SK-N-MC (cell line): ENCODE measurements around the gene SH2D5.

ENCODE experiments used
- DNase-seq: peaks from one replicate; pipeline ENCODE4 v3.0.0-alpha.2; 2011; ENCODE audit warnings: low read depth, low spot score
- H3K27ac ChIP-seq: fragments of 200-600 bp; sonication (generic); 2 replicates; pipeline ENCODE4 v1.5.1; 2016; ENCODE audit warnings: mixed run types
- H3K36me3 ChIP-seq: fragments of 200-600 bp; sonication (generic); 2 replicates; pipeline ENCODE4 v1.6.1; 2017; ENCODE audit warnings: antibody characterized with exemption, low read length, mixed read lengths; ENCODE audit not compliant: insufficient read depth
- H3K4me3 ChIP-seq: fragments of 200-600 bp; sonication (generic); 2 replicates; pipeline ENCODE4 v1.5.1; 2016
- H3K9ac ChIP-seq: fragments of 200-600 bp; sonication (generic); 2 replicates; pipeline ENCODE4 v1.8.0; 2017; ENCODE audit warnings: mixed run types, mixed read lengths; ENCODE audit not compliant: insufficient read length
- H3K9me3 ChIP-seq: fragments of 200-600 bp; sonication (generic); 2 replicates; pipeline ENCODE4 v1.6.1; 2017; ENCODE audit warnings: low read depth, mild to moderate bottlenecking, antibody characterized with exemption, low read length, moderate library complexity, mixed read lengths
- EZH2 ChIP-seq: fragments of 200-600 bp; sonication (generic); IDR thresholded peaks from one replicate; pipeline ENCODE4 v1.6.1; 2017; ENCODE audit warnings: antibody characterized with exemption
- FOXP2 ChIP-seq: optimal IDR thresholded peaks from 2 replicates; pipeline ENCODE3; 2011; ENCODE audit warnings: mild to moderate bottlenecking, moderate library complexity; ENCODE audit not compliant: insufficient read depth; ENCODE audit errors: extremely low read length, control extremely low read depth
- POLR2AphosphoS5 ChIP-seq: IDR thresholded peaks from 2 replicates; pipeline ENCODE4 v1.6.1; 2012; ENCODE audit warnings: mild to moderate bottlenecking, low read depth, low read length, borderline replicate concordance

SH2D5 gene

DNA sequence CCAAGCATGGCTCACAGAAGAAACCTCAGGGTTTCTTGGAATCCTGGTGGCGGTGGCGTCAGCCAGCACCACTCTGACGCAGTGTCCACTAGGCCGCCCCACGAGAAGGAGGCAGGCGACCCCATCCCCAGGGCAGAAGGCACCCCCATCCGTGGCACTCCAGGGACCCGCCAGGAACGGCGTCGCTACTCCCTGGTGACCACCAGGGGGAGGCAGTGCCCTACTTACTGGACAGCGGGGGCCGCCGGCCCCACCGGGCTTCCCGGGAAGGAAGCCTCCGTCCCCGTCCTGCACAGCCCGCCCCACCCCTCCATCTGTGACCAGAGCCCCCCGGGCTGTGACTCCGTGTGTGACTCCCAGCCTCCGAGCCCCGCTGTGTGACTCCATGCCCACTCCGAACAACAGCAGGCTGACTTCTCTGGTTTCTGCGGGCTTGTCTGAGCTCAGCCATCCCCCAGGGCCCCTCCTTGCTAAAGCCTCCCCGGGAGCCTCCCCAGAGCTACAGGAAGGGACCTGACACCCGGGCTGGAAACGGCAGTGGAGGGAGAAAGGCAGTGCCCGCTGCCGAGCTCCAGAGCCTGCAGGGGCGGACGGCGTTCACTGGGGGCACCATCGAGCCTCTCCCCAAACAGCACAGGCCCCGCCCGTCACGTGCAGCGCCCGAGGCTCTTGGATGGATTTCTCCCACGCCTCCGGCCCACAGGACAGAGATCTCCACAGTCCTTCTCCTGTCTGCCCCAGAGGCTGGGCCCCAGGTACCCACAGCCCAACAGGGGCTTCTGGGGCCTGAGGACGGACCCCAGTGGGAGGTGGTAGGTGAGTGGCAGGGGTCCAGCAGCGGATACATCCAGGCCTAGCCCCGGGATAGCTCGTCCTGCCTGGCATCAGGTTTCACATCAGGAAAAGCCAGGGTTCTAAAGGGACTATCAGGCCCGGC, 35.8 kb downstream of the SH2D5 start:
- DNase-seq = peak; percentile 5
- Histone ChIP-seq H3K9ac (peak overlapping the region; percentile 48), H3K4me3 (peak overlapping the region; percentile 84), H3K27ac (no peak overlapping the region), H3K9me3 (no peaks in the 10 kb centered on the region), H3K36me3 (no peaks in the 10 kb centered on the region)
- no peak for TF ChIP-seq POLR2AphosphoS5
- TF ChIP-seq EZH2 = no peak
- peak; percentile 13 for TF ChIP-seq FOXP2

DNA sequence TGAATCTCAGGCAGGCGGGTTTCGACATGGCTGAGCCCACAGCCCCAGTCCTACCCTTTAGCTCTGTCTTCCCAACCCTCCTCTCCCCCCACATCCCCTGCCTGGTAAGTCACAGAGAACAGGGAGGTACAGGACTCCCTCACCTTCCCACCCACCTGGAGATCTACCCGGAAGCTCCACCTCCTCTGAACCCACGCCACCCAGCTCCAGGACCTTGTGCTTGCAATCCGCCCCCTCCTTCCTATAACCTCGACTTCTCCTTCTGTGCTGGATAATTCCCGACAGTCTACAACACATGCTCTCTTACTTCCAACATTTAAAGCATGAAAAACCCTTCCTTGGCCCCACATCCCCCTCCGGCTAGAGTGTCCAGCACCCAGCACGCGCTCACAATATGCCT, 37.0 kb downstream of the SH2D5 start:
- no peak overlapping the region for H3K4me3 ChIP-seq
- no peaks in the 10 kb centered on the region for H3K36me3 ChIP-seq
- no peak overlapping the region for H3K9ac ChIP-seq
- no peak overlapping the region for H3K27ac ChIP-seq
- H3K9me3 ChIP-seq = no peaks in the 10 kb centered on the region
- TF ChIP-seq EZH2 (no peak), FOXP2 (no peak), POLR2AphosphoS5 (no peak)
- no peak for DNase-seq

DNA sequence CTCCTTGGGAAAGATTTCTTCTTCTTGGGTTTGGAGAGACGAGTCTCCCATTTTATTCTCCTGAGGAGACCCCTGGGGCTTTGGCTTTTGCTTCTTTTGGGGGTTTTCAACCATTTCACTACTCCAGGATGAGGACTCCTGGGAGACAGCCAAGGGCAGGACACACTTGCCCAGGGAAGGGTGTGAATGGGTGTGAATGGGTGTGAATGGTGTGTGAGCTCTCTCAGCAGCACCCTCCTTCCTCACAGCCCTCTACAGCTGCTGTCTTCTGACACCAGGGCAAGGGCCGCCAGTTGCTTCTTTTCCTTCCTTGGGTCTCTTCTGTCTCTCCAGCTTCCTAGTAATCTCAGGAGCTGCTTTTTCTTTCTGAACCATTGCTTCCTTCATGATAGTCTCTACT, 38.9 kb downstream of the SH2D5 start:
- Histone ChIP-seq H3K36me3 (no peaks in the 10 kb centered on the region), H3K9ac (no peak overlapping the region), H3K27ac (no peak overlapping the region), H3K9me3 (no peaks in the 10 kb centered on the region), H3K4me3 (no peak overlapping the region)
- TF ChIP-seq EZH2 (no peak), POLR2AphosphoS5 (no peak), FOXP2 (no peak)
- no peak for DNase-seq

- Histone ChIP-seq H3K36me3 (no peaks in the 10 kb centered on the region), H3K27ac (no peak overlapping the region), H3K4me3 (no peak overlapping the region), H3K9me3 (no peaks in the 10 kb centered on the region), H3K9ac (no peak overlapping the region)
- TF ChIP-seq POLR2AphosphoS5 (no peak), FOXP2 (no peak), EZH2 (no peak)
- DNase-seq = no peak
Observed at GRCh38 chr1:20691872-20692271, 40.6 kb downstream of the SH2D5 start.

DNA sequence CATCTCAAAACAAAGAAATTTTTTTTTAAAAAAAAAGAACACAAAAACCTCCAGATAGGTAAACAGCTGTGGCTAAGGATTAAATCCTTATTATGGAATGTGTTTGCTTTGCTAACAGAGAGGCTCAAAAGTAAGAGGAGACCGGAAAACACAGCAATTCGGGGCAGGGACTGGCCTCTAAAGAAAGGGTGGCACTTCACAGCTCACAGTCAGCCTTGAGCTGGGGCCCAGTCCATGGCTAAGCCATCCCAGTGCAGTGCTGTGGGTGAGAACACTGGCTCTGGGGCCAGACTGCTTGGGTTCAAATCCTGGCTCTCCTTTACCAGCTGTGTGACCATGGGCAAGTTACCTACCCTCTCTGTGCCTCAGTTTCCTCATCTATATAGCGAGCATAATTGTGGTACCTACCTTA, 42.9 kb downstream of the SH2D5 start:
- no peak for DNase-seq
- H3K27ac ChIP-seq = no peak overlapping the region
- no peak overlapping the region for H3K4me3 ChIP-seq
- TF ChIP-seq FOXP2 (no peak), POLR2AphosphoS5 (no peak), EZH2 (no peak)
- no peak overlapping the region for H3K9ac ChIP-seq
- H3K9me3 ChIP-seq = no peaks in the 10 kb centered on the region
- H3K36me3 ChIP-seq = no peaks in the 10 kb centered on the region

- DNase-seq = no peak
- no peaks in the 10 kb centered on the region for H3K36me3 ChIP-seq
- H3K9me3 ChIP-seq = no peaks in the 10 kb centered on the region
- H3K27ac ChIP-seq = no peak overlapping the region
- no peak overlapping the region for H3K9ac ChIP-seq
- no peak for TF ChIP-seq FOXP2
- TF ChIP-seq EZH2 = no peak
- no peak for TF ChIP-seq POLR2AphosphoS5
- H3K4me3 ChIP-seq = no peak overlapping the region
Observed at GRCh38 chr1:20686883-20687725, 45.4 kb downstream of the SH2D5 start.

GRCh38 chr1:20685741-20686140, 46.8 kb downstream of the SH2D5 start:
- Histone ChIP-seq H3K9ac (no peak overlapping the region), H3K27ac (no peak overlapping the region), H3K36me3 (no peaks in the 10 kb centered on the region), H3K4me3 (no peak overlapping the region), H3K9me3 (no peaks in the 10 kb centered on the region)
- no peak for TF ChIP-seq FOXP2
- no peak for TF ChIP-seq POLR2AphosphoS5
- no peak for TF ChIP-seq EZH2
- DNase-seq = no peak

- Histone ChIP-seq H3K4me3 (no peak overlapping the region), H3K9ac (no peak overlapping the region), H3K36me3 (no peaks in the 10 kb centered on the region), H3K9me3 (no peaks in the 10 kb centered on the region), H3K27ac (no peak overlapping the region)
- DNase-seq = no peak
- TF ChIP-seq POLR2AphosphoS5 = no peak
- no peak for TF ChIP-seq FOXP2
- TF ChIP-seq EZH2 = no peak
Observed at GRCh38 chr1:20685099-20685662, 47.3 kb downstream of the SH2D5 start.
